Spleen (tissue), 11 donors: Measurements from ENCODE around the gene FBXO11. TPM values are rescaled to one million over a fixed set of nuclear protein-coding genes. Genes with fewer than 3 reads are reported as not detected.

Experiments
- DNase-seq: peaks from one replicate; pipeline ENCODE4 v3.0.0-alpha.2; 2020
- H3K27ac ChIP-seq, 8 donors: fragments of 200-600 bp; sonication (generic) in 7 of 8; 1 replicate in 4 of 8; 2 replicates in 4 of 8; pipeline versions ENCODE4 v1.5.0 to v1.8.0; 2016 to 2021; ENCODE audit warnings: inconsistent platforms in 4 of 8, mild to moderate bottlenecking in 4 of 8, moderate library complexity in 1 of 8
- H3K27me3 ChIP-seq, 7 donors: fragments of 200-600 bp; sonication (generic) in 6 of 7; replicated peaks in 1 of 7; 1 replicate in 4 of 7; 2 replicates in 3 of 7; pipeline versions ENCODE4 v1.5.0 to v1.8.0; 2016 to 2021; ENCODE audit warnings: inconsistent platforms in 3 of 7, mild to moderate bottlenecking in 1 of 7
- H3K36me3 ChIP-seq, 6 donors: fragments of 200-600 bp; sonication (generic) in 5 of 6; 1 replicate in 4 of 6; 2 replicates in 2 of 6; pipeline versions ENCODE4 v1.5.0 to v1.8.0; 2016 to 2021; ENCODE audit warnings: inconsistent platforms in 2 of 6
- H3K4me1 ChIP-seq, 6 donors: fragments of 200-600 bp; sonication (generic) in 5 of 6; 1 replicate in 3 of 6; 2 replicates in 3 of 6; pipeline versions ENCODE4 v1.5.0 to v1.8.0; 2016 to 2021; ENCODE audit warnings: inconsistent platforms in 3 of 6
- H3K4me3 ChIP-seq, 8 donors: fragments of 200-600 bp; sonication (generic) in 7 of 8; 1 replicate in 4 of 8; 2 replicates in 4 of 8; pipeline versions ENCODE4 v1.5.0 to v1.8.0; 2016 to 2021; ENCODE audit warnings: inconsistent platforms in 4 of 8, mild to moderate bottlenecking in 4 of 8, moderate library complexity in 2 of 8
- H3K9me3 ChIP-seq, 8 donors: fragments of 200-600 bp; sonication (generic) in 7 of 8; 1 replicate in 4 of 8; 2 replicates in 4 of 8; pipeline versions ENCODE4 v1.5.0 to v1.8.0; 2016 to 2021; ENCODE audit warnings: inconsistent platforms in 4 of 8
- CTCF ChIP-seq, 11 experiments: fragments of 200-600 bp in 7 of 11; fragments of 450-650 bp in 4 of 11; sonication (generic) in 4 of 11; IDR thresholded peaks in 8 of 11; conservative IDR thresholded peaks in 3 of 11; 1 replicate in 7 of 11; 2 replicates in 4 of 11; pipeline versions ENCODE4 v1.4.0 to v1.8.0; 2016 to 2021; ENCODE audit warnings: antibody characterized with exemption in 11 of 11, inconsistent platforms in 4 of 11, mild to moderate bottlenecking in 1 of 11
- POLR2A ChIP-seq, 3 donors: fragments of 450-650 bp; IDR thresholded peaks; one replicate each; pipeline ENCODE4 v1.5.1; 2017; ENCODE audit warnings: antibody characterized with exemption in 3 of 3, mild to moderate bottlenecking in 1 of 3
- POLR2AphosphoS5 ChIP-seq, 3 donors: sonication (generic); formaldehyde crosslinking; IDR thresholded peaks; one replicate each; pipeline ENCODE4 v1.5.1; 2017; ENCODE audit warnings: antibody characterized with exemption in 3 of 3
- WGBS, 5 donors: extraction: QIAGEN DNeasy Blood & Tissue Kit in 3 of 5; methylation state at CpG; one replicate each; pipeline versions ENCODE4 v1.1.5 to v1.1.7; 2013 to 2018; 5-methylcytosine and 5-hydroxymethylcytosine counted together
- intact Hi-C: fragments of 100-400 bp; cut with DNase I; formaldehyde crosslinking; loops from one replicate; pipeline ENCODE4 v1.15.0; 2023; ENCODE audit warnings: low total_unique reads
- polyA plus RNA-seq, 3 donors: library from polyadenylated mRNA; stranded (reverse); fragments of 200-250 nt; gene quantifications; one replicate each; pipeline ENCODE4 v1.2.1, GENCODE V29; 2013
- total RNA-seq, 7 donors: library from RNA; depleted of rRNA in 3 of 7; stranded (reverse); fragments of >200 nt in 3 of 7; fragmentation: NEBNext Ultra II Directional in 4 of 7; extraction: Animal tissue kit (Norgen Biotek cat#: 25700) in 4 of 7; gene quantifications; one replicate each; pipeline versions ENCODE4 v1.1.0 to v1.2.1, GENCODE V29; 2016 to 2021
- donor health status: healthy with polysubstance abuse.
- donor health status: DM: no; HTN: no; CAD: no; lungs with moderate emphysema.
- donor health status: DM: no; HTN: no; CAD: no.
- donor health status: Bipolar disorder and iron deficiency.
- donor health status: healthy.
- donor health status: DM: no; HTN: no; CAD: no.
- donor health status: DM: yes; HTN: yes; CAD: no.

Gene FBXO11
- total and polyA plus RNA-seq, 10 donors, result 23.9 to 91.3 (median 72.6) TPM

GRCh38 chr2:47805850-47806249 is 100.4 kb downstream of the FBXO11 start:
- intact Hi-C loops, result no loop called here
- WGBS, 5 donors, result 55 to 70% (median 61%) methylated on average over 6 of the region's 6 CpGs

GRCh38 chr2:47803770-47804169 is 102.5 kb downstream of the FBXO11 start:
- H3K4me1 ChIP-seq, result peaks cover 0 to 32% (median 0%) of the 10 kb centered on the region in 6 donors
- no peak overlapping the region for H3K4me3 ChIP-seq
- H3K27ac ChIP-seq, result no peak overlapping the region
- intact Hi-C loops, result no loop called here
- WGBS, 5 donors, result 62 to 81% (median 74%) methylated on average over 1 of the region's 1 CpG
- peaks cover 3 to 100% (median 86%) of the 10 kb centered on the region in 6 donors for H3K36me3 ChIP-seq
- TF ChIP-seq CTCF (IDR thresholded peaks at IDR 0.05 in 8 of 11, conservative IDR thresholded peaks at IDR 0.05 in 3 of 11), result no peak
- no peak for DNase-seq
- H3K27me3 ChIP-seq, result no peaks in the 10 kb centered on the region
- peaks cover 0 to 18% (median 16%) of the 10 kb centered on the region in 8 donors for H3K9me3 ChIP-seq

More at GRCh38 chr2:47805850-47806249, 100.4 kb downstream of the FBXO11 start:
- TF ChIP-seq CTCF (IDR thresholded peaks at IDR 0.05 in 8 of 11, conservative IDR thresholded peaks at IDR 0.05 in 3 of 11) (no peak), POLR2AphosphoS5 (IDR thresholded peaks at IDR 0.05) (no peak), POLR2A (IDR thresholded peaks at IDR 0.05) (no peak)
- DNase-seq, result no peak
- peaks cover 0 to 20% (median 0%) of the 10 kb centered on the region in 6 donors for H3K4me1 ChIP-seq
- no peak overlapping the region for H3K4me3 ChIP-seq
- no peaks in the 10 kb centered on the region for H3K27me3 ChIP-seq
- H3K27ac ChIP-seq, result peak overlapping the region in 2 of 8 donors; percentile 3 to 6
- H3K36me3 ChIP-seq, result peaks cover 3 to 100% (median 80%) of the 10 kb centered on the region in 6 donors
- peaks cover 0 to 18% (median 16%) of the 10 kb centered on the region in 8 donors for H3K9me3 ChIP-seq

DNA sequence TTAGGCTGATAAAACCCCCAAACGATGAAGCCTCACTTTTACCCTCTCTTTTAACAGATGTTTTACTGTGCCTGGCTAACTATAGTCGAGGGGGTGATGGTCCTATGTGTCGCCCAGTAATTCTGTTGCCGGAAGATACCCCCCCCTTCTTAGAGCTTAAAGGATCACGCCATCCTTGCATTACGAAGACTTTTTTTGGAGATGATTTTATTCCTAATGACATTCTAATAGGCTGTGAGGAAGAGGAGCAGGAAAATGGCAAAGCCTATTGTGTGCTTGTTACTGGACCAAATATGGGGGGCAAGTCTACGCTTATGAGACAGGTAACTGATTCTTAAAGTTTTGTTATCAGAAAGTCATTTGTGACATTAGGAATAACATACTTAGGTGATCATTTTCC is 102.9 kb downstream of the FBXO11 start:
- Histone ChIP-seq H3K36me3 (peaks cover 3 to 100% (median 85%) of the 10 kb centered on the region in 6 donors), H3K9me3 (peaks cover 0 to 18% (median 16%) of the 10 kb centered on the region in 8 donors), H3K4me3 (no peak overlapping the region), H3K4me1 (peaks cover 0 to 36% (median 0%) of the 10 kb centered on the region in 6 donors), H3K27ac (no peak overlapping the region), H3K27me3 (no peaks in the 10 kb centered on the region)
- DNase-seq, result no peak
- 98 to 99% (median 98%) methylated on average over 7 of the region's 7 CpGs for WGBS, 5 donors
- TF ChIP-seq POLR2AphosphoS5 (IDR thresholded peaks at IDR 0.05) (no peak), CTCF (IDR thresholded peaks at IDR 0.05 in 8 of 11, conservative IDR thresholded peaks at IDR 0.05 in 3 of 11) (no peak), POLR2A (IDR thresholded peaks at IDR 0.05) (no peak)
- intact Hi-C loops, result no loop called here

DNA sequence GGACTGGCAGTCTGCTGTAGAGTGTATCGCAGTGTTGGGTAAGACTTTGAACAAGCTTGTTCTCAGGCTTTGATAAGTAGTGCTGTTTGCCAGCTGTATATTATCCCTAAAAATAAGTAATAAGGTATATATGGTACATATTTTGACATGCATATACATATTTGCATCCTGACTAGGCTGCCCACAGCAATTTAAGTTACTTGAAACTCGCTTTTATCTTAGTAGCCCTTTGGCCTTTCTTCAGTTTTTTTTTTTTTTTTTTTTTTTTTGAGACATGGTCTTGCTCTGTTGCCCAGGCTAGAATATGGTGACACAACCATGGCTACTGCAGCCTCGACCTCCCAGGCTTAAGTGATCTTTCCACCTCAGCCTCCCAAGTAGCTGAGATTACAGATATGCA is 105.2 kb downstream of the FBXO11 start:
- 76 to 100% (median 98%) methylated on average over 3 of the region's 3 CpGs for WGBS, 5 donors
- Histone ChIP-seq H3K27me3 (no peaks in the 10 kb centered on the region), H3K4me3 (no peak overlapping the region), H3K36me3 (peaks cover 0 to 100% (median 88%) of the 10 kb centered on the region in 6 donors), H3K9me3 (peaks cover 0 to 18% (median 16%) of the 10 kb centered on the region in 8 donors), H3K27ac (no peak overlapping the region), H3K4me1 (peaks cover 0 to 29% (median 2%) of the 10 kb centered on the region in 6 donors)
- TF ChIP-seq CTCF (IDR thresholded peaks at IDR 0.05 in 8 of 11, conservative IDR thresholded peaks at IDR 0.05 in 3 of 11), result no peak
- no peak for TF ChIP-seq POLR2A (IDR thresholded peaks at IDR 0.05)
- no peak for TF ChIP-seq POLR2AphosphoS5 (IDR thresholded peaks at IDR 0.05)
- intact Hi-C loops, result no loop called here
- DNase-seq, result no peak
